ENCODE data around the gene DHH. TPM values are rescaled to one million over a fixed set of nuclear protein-coding genes. Genes with fewer than 3 reads are reported as not detected.
"Not testable (repeated sequence)": the region's sequence is repeated elsewhere in the genome, so short reads cannot be mapped to it uniquely, and the experiment has no call there.

Gene DHH
- total RNA-seq, 1 donor from 2014 or later, result 0.56 TPM

GRCh38 chr12:49070971-49071370 lies 23.6 kb downstream of the DHH start:
- no peak for TF ChIP-seq CTCF (conservative IDR thresholded peaks at IDR 0.05)
- DNase-seq (ENCODE audit: extremely low spot score, unreplicated experiment), result no peak
- no peaks in the 10 kb centered on the region for H3K9me3 Mint-ChIP-seq
- H3K4me3 Mint-ChIP-seq, result no peak overlapping the region
- no peaks in the 10 kb centered on the region for H3K36me3 Mint-ChIP-seq
- H3K27ac Mint-ChIP-seq, result no peak overlapping the region
- peaks cover 15% of the 10 kb centered on the region for H3K4me1 Mint-ChIP-seq (ENCODE audit: unreplicated experiment)
- H3K27me3 Mint-ChIP-seq, result peaks cover 4% of the 10 kb centered on the region

- peak; percentile 98 for DNase-seq (ENCODE audit: extremely low spot score, unreplicated experiment)
- H3K27me3 Mint-ChIP-seq, result peaks cover 4% of the 10 kb centered on the region
- H3K27ac Mint-ChIP-seq, result peak within 1 kb of the TSS; percentile 79
- peaks cover 15% of the 10 kb centered on the region for H3K4me1 Mint-ChIP-seq (ENCODE audit: unreplicated experiment)
- no peak for TF ChIP-seq CTCF (conservative IDR thresholded peaks at IDR 0.05)
- H3K9me3 Mint-ChIP-seq, result no peaks in the 10 kb centered on the region
- no peaks in the 10 kb centered on the region for H3K36me3 Mint-ChIP-seq
- peak within 1 kb of the TSS; percentile 94 for H3K4me3 Mint-ChIP-seq
Observed at GRCh38 chr12:49069507-49070346, 24.9 kb downstream of the DHH start, which contains the start of gene RHEBL1. RHEBL1 (minus strand) TSS chr12:49069979; CDS start chr12:49069785, 194 bp downstream.

GRCh38 chr12:49068879-49069506 lies 25.6 kb downstream of the DHH start:
- Mint-ChIP-seq H3K27me3 (peaks cover 4% of the 10 kb centered on the region), H3K4me1 (ENCODE audit: unreplicated experiment) (peaks cover 17% of the 10 kb centered on the region), H3K36me3 (no peaks in the 10 kb centered on the region), H3K4me3 (peak overlapping the region; percentile 94), H3K27ac (peak overlapping the region; percentile 79), H3K9me3 (no peaks in the 10 kb centered on the region)
- TF ChIP-seq CTCF (conservative IDR thresholded peaks at IDR 0.05), result no peak
- DNase-seq (ENCODE audit: extremely low spot score, unreplicated experiment), result no peak

GRCh38 chr12:49066120-49066519 lies 28.5 kb downstream of the DHH start:
- H3K4me1 Mint-ChIP-seq (ENCODE audit: unreplicated experiment), result peaks cover 25% of the 10 kb centered on the region
- no peaks in the 10 kb centered on the region for H3K9me3 Mint-ChIP-seq
- H3K4me3 Mint-ChIP-seq, result no peak overlapping the region
- TF ChIP-seq CTCF (conservative IDR thresholded peaks at IDR 0.05), result no peak
- H3K27ac Mint-ChIP-seq, result no peak overlapping the region
- no peaks in the 10 kb centered on the region for H3K36me3 Mint-ChIP-seq
- no peak for DNase-seq (ENCODE audit: extremely low spot score, unreplicated experiment)
- peaks cover 4% of the 10 kb centered on the region for H3K27me3 Mint-ChIP-seq

- TF ChIP-seq CTCF (conservative IDR thresholded peaks at IDR 0.05), result no peak
- Mint-ChIP-seq H3K36me3 (no peaks in the 10 kb centered on the region), H3K27me3 (peaks cover 4% of the 10 kb centered on the region), H3K9me3 (no peaks in the 10 kb centered on the region), H3K27ac (no peak overlapping the region), H3K4me1 (ENCODE audit: unreplicated experiment) (peaks cover 22% of the 10 kb centered on the region), H3K4me3 (no peak overlapping the region)
- no peak for DNase-seq (ENCODE audit: extremely low spot score, unreplicated experiment)
Observed at GRCh38 chr12:49064767-49065152, 29.8 kb downstream of the DHH start.

- H3K27me3 Mint-ChIP-seq; DNase-seq (ENCODE audit: extremely low spot score, unreplicated experiment); H3K9me3 Mint-ChIP-seq; H3K27ac Mint-ChIP-seq; H3K36me3 Mint-ChIP-seq: not testable (repeated sequence)
- Mint-ChIP-seq H3K4me3 (peak overlapping the region; percentile 96), H3K4me1 (ENCODE audit: unreplicated experiment) (peaks cover 25% of the 10 kb centered on the region)
Observed at GRCh38 chr12:49061916-49062315, 32.7 kb downstream of the DHH start.

Data from type B pancreatic cell (in vitro differentiated cells).